GM23338 (cell line): Measurements from ENCODE around the gene GBP7. TPM values are rescaled to one million over a fixed set of nuclear protein-coding genes. Genes with fewer than 3 reads are reported as not detected.

Experiments
- ATAC-seq: fragments of 200-7000 bp; cut with Tn5 transposase; 3 replicates; pipeline ENCODE4 v1.9.1; 2020
- DNase-seq: peaks from one replicate; pipeline ENCODE4 v3.0.0-alpha.2; 2015; ENCODE audit warnings: low spot score
- H2AFZ ChIP-seq: fragments of 200-600 bp; sonication (generic); 2 replicates; pipeline ENCODE4 v1.8.0; 2016; ENCODE audit warnings: antibody characterized with exemption, mild to moderate bottlenecking, moderate library complexity
- H3F3A ChIP-seq: fragments of 200-600 bp; sonication (generic); replicated peaks from 2 replicates; pipeline ENCODE4 v1.8.0; 2017; ENCODE audit warnings: antibody characterized with exemption, mixed run types, low read depth
- H3K27ac ChIP-seq: fragments of 200-600 bp; sonication (generic); 2 replicates; pipeline ENCODE4 v1.6.1; 2016; ENCODE audit warnings: low read depth
- H3K27me3 ChIP-seq: fragments of 200-600 bp; sonication (generic); 2 replicates; pipeline ENCODE4 v1.8.0; 2016; ENCODE audit warnings: mild to moderate bottlenecking, mixed run types, moderate library complexity; ENCODE audit not compliant: insufficient read depth
- H3K36me3 ChIP-seq: fragments of 200-600 bp; sonication (generic); 2 replicates; pipeline ENCODE4 v1.8.0; 2016; ENCODE audit warnings: mild to moderate bottlenecking; ENCODE audit not compliant: insufficient read depth
- H3K4me1 ChIP-seq: fragments of 200-600 bp; sonication (generic); 2 replicates; pipeline ENCODE4 v1.8.0; 2016; ENCODE audit warnings: mild to moderate bottlenecking, moderate library complexity; ENCODE audit not compliant: insufficient read depth
- H3K4me2 ChIP-seq: fragments of 200-600 bp; sonication (generic); 2 replicates; pipeline ENCODE4 v1.7.1; 2017; ENCODE audit warnings: mixed run types
- H3K4me3 ChIP-seq: fragments of 200-600 bp; sonication (generic); 2 replicates; pipeline ENCODE4 v1.6.1; 2016; ENCODE audit warnings: mixed run types
- H3K79me2 ChIP-seq: fragments of 200-600 bp; sonication (generic); replicated peaks from 2 replicates; pipeline ENCODE4 v1.8.0; 2017; ENCODE audit warnings: mild to moderate bottlenecking; ENCODE audit not compliant: insufficient read depth
- H3K9me2 ChIP-seq: fragments of 200-600 bp; sonication (generic); 2 replicates; pipeline ENCODE4 v1.8.0; 2017; ENCODE audit not compliant: insufficient read depth
- H4K20me1 ChIP-seq: fragments of 200-600 bp; sonication (generic); replicated peaks from 2 replicates; pipeline ENCODE4 v1.8.0; 2017; ENCODE audit warnings: mild to moderate bottlenecking; ENCODE audit not compliant: insufficient read depth
- H3K27ac Mint-ChIP-seq: 2 replicates; pipeline ENCODE4 v1.8.0; 2020; ENCODE audit warnings: inconsistent platforms, mild to moderate bottlenecking, moderate library complexity, mixed read lengths
- H3K27me3 Mint-ChIP-seq: 3 replicates; pipeline ENCODE4 v1.8.0; 2022; ENCODE audit warnings: low read depth, mild to moderate bottlenecking, moderate library complexity, mixed read lengths, inconsistent platforms; ENCODE audit not compliant: insufficient read depth, poor library complexity
- H3K36me3 Mint-ChIP-seq: 3 replicates; pipeline ENCODE4 v1.8.0; 2021; ENCODE audit warnings: low read depth, mild to moderate bottlenecking, inconsistent platforms, moderate library complexity, mixed read lengths
- H3K4me1 Mint-ChIP-seq: 3 replicates; pipeline ENCODE4 v1.8.0; 2020; ENCODE audit warnings: mild to moderate bottlenecking, inconsistent platforms, mixed read lengths
- H3K4me3 Mint-ChIP-seq: 3 replicates; pipeline ENCODE4 v1.8.0; 2021; ENCODE audit warnings: moderate library complexity, mild to moderate bottlenecking, inconsistent platforms, mixed read lengths
- H3K9me3 Mint-ChIP-seq: 3 replicates; pipeline ENCODE4 v1.8.0; 2020; ENCODE audit warnings: moderate library complexity, mild to moderate bottlenecking, inconsistent platforms, mixed read lengths
- EZH2 ChIP-seq: fragments of 200-600 bp; sonication (generic); IDR thresholded peaks from one replicate; pipeline ENCODE4 v1.8.0; 2017; ENCODE audit warnings: antibody characterized with exemption, mild to moderate bottlenecking, low read depth; ENCODE audit not compliant: unreplicated experiment
- NANOG ChIP-seq: IDR thresholded peaks from 2 replicates; pipeline ENCODE4 v1.6.1; 2016; ENCODE audit warnings: antibody characterized with exemption, borderline replicate concordance
- ZNF114 ChIP-seq: fragments of 250-450 bp; sonication (Bioruptor Pico); IDR thresholded peaks from 2 replicates; pipeline ENCODE4 v1.5.0; 2020; ENCODE audit warnings: mild to moderate bottlenecking, moderate library complexity
- ZNF331 ChIP-seq: fragments of 250-450 bp; sonication (Bioruptor Pico); IDR thresholded peaks from 2 replicates; pipeline ENCODE4 v1.5.0; 2020; ENCODE audit warnings: low read depth, mild to moderate bottlenecking, moderate library complexity
- polyA plus RNA-seq: library from polyadenylated mRNA; unstranded; fragments of >200 nt; fragmentation: Nextera tagmentation; extraction: Ambion mirVana; gene quantifications from 2 replicates; pipeline ENCODE4 v1.2.1, GENCODE V29; 2016
- total RNA-seq: library from RNA; depleted of rRNA; stranded (reverse); fragments of >200 nt; shearing (Covaris generic); gene quantifications from 2 replicates; pipeline ENCODE4 v1.2.3, GENCODE V29; 2014
- TF ChIP-seq, protein P1 (sequence below): fragments of 250-450 bp; sonication (Bioruptor Pico); IDR thresholded peaks from 2 replicates; pipeline ENCODE4 v1.5.0; 2020; ENCODE audit warnings: mild to moderate bottlenecking, moderate library complexity
- TF ChIP-seq, protein P2 (sequence below): IDR thresholded peaks from one replicate; pipeline ENCODE4 v1.6.1; 2018; ENCODE audit warnings: antibody characterized with exemption; ENCODE audit not compliant: unreplicated experiment
- TF ChIP-seq, protein P3 (sequence below), 2 experiments: fragments of 200-600 bp in 1 of 2; sonication (generic) in 1 of 2; conservative IDR thresholded peaks; 2 replicates each; pipeline versions ENCODE4 v1.5.1 to v1.6.1; 2016 to 2017; ENCODE audit warnings: antibody characterized with exemption in 2 of 2, low read depth in 2 of 2, mild to moderate bottlenecking in 2 of 2, moderate library complexity in 1 of 2
- TF ChIP-seq, protein P4 (sequence below): IDR thresholded peaks from 2 replicates; pipeline ENCODE4 v1.6.1; 2016; ENCODE audit warnings: antibody characterized with exemption

The GBP7 gene
- total and polyA plus RNA-seq, 2 experiments from 2014 or later, result not detected

DNA sequence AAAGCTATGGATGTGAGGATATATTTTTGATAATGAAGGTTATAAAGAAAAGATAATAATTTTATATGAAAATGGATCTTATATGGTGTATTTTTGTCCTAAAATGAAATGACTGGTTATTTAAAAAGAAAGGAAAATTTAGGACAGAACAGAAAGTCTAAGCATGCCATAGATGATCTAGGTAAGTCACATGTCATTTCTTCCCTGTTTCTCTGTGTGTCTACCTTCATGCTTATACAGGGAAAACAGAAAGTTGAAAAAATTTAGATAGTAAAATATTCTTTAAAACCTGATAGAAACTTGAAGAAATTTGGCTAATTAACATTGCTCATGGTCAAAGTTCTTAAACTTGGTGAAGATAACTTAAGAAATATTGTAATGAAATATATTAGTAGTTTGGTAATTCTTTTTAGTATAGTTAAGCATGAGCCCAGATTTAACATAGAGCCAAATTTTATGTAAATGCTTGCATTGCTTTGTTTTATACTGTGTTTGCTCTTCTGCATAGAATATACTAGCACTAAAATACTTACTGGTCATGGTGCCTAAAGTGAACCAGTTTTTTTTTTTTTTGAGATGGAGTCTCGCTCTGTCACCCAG, 35.3 kb upstream of the GBP7 start:
- no peak for TF ChIP-seq EZH2
- no peak for TF ChIP-seq ZNF114 (CRISPR knock-in tag)
- no peak for TF ChIP-seq NANOG
- Histone ChIP-seq H2AFZ (no peak overlapping the region), H3K9me2 (peaks cover 3% of the 10 kb centered on the region; the same call in 1 of the 2 replicates), H3K27me3 (no peaks in the 10 kb centered on the region), H3F3A (no peaks in the 10 kb centered on the region), H4K20me1 (no peaks in the 10 kb centered on the region), H3K4me2 (no peak overlapping the region), H3K4me1 (no peaks in the 10 kb centered on the region), H3K4me3 (no peak overlapping the region), H3K36me3 (0 out of 2 replicates have a peak, but pooled peaks cover 6% of the 10 kb centered on the region), H3K27ac (no peak overlapping the region), H3K79me2 (no peaks in the 10 kb centered on the region)
- Mint-ChIP-seq H3K36me3 (peaks cover 10% of the 10 kb centered on the region; the same call in 2 of the 3 replicates), H3K4me3 (no peak overlapping the region), H3K27ac (no peak overlapping the region), H3K27me3 (no peaks in the 10 kb centered on the region), H3K9me3 (peaks cover 52% of the 10 kb centered on the region), H3K4me1 (no peaks in the 10 kb centered on the region)
- no peak for ATAC-seq
- DNase-seq, result peak; percentile 24

DNA sequence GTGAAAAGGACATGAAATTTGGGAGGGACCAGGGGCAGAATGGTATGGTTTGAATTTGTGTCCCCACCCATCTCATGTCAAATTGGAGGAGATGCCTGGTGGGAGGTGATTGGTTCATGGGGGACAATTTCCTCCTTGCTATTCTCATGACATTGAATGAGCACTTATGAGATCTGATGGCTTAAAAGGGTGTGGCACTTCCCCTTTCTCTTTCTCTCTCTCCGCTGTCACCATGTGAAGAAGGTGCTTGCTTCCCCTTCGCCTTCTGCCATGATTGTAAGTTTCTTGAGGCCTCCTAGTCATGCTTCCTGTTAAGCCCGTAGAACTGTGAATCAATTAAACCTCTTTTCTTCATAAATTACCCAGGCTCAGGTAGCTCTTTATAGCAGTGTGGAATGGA, 30.6 kb upstream of the GBP7 start:
- H3K27me3 Mint-ChIP-seq, result peaks cover 4% of the 10 kb centered on the region
- no peaks in the 10 kb centered on the region for H4K20me1 ChIP-seq
- no peaks in the 10 kb centered on the region for H3F3A ChIP-seq
- no peak overlapping the region for H3K4me3 ChIP-seq
- 0 out of 2 replicates have a peak, but pooled peaks cover 6% of the 10 kb centered on the region for H3K36me3 ChIP-seq
- no peak overlapping the region for H3K27ac Mint-ChIP-seq
- no peaks in the 10 kb centered on the region for H3K79me2 ChIP-seq
- no peaks in the 10 kb centered on the region for H3K27me3 ChIP-seq
- peaks cover 12% of the 10 kb centered on the region for H3K36me3 Mint-ChIP-seq
- H3K9me2 ChIP-seq, result no peaks in the 10 kb centered on the region
- H3K27ac ChIP-seq, result no peak overlapping the region
- no peaks in the 10 kb centered on the region for H3K4me1 Mint-ChIP-seq
- H3K4me3 Mint-ChIP-seq, result no peak overlapping the region
- H3K9me3 Mint-ChIP-seq, result peaks cover 59% of the 10 kb centered on the region
- DNase-seq (no peak), ATAC-seq (no peak)
- H3K4me1 ChIP-seq, result no peaks in the 10 kb centered on the region
- H2AFZ ChIP-seq, result no peak overlapping the region
- H3K4me2 ChIP-seq, result no peak overlapping the region
- TF ChIP-seq, protein P1, sequence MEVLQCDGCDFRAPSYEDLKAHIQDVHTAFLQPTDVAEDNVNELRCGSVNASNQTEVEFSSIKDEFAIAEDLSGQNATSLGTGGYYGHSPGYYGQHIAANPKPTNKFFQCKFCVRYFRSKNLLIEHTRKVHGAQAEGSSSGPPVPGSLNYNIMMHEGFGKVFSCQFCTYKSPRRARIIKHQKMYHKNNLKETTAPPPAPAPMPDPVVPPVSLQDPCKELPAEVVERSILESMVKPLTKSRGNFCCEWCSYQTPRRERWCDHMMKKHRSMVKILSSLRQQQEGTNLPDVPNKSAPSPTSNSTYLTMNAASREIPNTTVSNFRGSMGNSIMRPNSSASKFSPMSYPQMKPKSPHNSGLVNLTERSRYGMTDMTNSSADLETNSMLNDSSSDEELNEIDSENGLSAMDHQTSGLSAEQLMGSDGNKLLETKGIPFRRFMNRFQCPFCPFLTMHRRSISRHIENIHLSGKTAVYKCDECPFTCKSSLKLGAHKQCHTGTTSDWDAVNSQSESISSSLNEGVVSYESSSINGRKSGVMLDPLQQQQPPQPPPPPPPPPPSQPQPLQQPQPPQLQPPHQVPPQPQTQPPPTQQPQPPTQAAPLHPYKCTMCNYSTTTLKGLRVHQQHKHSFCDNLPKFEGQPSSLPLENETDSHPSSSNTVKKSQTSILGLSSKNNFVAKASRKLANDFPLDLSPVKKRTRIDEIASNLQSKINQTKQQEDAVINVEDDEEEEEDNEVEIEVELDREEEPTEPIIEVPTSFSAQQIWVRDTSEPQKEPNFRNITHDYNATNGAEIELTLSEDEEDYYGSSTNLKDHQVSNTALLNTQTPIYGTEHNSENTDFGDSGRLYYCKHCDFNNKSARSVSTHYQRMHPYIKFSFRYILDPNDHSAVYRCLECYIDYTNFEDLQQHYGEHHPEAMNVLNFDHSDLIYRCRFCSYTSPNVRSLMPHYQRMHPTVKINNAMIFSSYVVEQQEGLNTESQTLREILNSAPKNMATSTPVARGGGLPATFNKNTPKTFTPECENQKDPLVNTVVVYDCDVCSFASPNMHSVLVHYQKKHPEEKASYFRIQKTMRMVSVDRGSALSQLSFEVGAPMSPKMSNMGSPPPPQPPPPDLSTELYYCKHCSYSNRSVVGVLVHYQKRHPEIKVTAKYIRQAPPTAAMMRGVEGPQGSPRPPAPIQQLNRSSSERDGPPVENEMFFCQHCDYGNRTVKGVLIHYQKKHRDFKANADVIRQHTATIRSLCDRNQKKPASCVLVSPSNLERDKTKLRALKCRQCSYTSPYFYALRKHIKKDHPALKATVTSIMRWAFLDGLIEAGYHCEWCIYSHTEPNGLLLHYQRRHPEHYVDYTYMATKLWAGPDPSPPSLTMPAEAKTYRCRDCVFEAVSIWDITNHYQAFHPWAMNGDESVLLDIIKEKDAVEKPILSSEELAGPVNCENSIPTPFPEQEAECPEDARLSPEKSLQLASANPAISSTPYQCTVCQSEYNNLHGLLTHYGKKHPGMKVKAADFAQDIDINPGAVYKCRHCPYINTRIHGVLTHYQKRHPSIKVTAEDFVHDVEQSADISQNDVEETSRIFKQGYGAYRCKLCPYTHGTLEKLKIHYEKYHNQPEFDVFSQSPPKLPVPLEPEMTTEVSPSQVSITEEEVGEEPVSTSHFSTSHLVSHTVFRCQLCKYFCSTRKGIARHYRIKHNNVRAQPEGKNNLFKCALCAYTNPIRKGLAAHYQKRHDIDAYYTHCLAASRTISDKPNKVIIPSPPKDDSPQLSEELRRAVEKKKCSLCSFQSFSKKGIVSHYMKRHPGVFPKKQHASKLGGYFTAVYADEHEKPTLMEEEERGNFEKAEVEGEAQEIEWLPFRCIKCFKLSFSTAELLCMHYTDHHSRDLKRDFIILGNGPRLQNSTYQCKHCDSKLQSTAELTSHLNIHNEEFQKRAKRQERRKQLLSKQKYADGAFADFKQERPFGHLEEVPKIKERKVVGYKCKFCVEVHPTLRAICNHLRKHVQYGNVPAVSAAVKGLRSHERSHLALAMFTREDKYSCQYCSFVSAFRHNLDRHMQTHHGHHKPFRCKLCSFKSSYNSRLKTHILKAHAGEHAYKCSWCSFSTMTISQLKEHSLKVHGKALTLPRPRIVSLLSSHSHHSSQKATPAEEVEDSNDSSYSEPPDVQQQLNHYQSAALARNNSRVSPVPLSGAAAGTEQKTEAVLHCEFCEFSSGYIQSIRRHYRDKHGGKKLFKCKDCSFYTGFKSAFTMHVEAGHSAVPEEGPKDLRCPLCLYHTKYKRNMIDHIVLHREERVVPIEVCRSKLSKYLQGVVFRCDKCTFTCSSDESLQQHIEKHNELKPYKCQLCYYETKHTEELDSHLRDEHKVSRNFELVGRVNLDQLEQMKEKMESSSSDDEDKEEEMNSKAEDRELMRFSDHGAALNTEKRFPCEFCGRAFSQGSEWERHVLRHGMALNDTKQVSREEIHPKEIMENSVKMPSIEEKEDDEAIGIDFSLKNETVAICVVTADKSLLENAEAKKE (CRISPR knock-in tag), result no peak
- TF ChIP-seq, protein P2, sequence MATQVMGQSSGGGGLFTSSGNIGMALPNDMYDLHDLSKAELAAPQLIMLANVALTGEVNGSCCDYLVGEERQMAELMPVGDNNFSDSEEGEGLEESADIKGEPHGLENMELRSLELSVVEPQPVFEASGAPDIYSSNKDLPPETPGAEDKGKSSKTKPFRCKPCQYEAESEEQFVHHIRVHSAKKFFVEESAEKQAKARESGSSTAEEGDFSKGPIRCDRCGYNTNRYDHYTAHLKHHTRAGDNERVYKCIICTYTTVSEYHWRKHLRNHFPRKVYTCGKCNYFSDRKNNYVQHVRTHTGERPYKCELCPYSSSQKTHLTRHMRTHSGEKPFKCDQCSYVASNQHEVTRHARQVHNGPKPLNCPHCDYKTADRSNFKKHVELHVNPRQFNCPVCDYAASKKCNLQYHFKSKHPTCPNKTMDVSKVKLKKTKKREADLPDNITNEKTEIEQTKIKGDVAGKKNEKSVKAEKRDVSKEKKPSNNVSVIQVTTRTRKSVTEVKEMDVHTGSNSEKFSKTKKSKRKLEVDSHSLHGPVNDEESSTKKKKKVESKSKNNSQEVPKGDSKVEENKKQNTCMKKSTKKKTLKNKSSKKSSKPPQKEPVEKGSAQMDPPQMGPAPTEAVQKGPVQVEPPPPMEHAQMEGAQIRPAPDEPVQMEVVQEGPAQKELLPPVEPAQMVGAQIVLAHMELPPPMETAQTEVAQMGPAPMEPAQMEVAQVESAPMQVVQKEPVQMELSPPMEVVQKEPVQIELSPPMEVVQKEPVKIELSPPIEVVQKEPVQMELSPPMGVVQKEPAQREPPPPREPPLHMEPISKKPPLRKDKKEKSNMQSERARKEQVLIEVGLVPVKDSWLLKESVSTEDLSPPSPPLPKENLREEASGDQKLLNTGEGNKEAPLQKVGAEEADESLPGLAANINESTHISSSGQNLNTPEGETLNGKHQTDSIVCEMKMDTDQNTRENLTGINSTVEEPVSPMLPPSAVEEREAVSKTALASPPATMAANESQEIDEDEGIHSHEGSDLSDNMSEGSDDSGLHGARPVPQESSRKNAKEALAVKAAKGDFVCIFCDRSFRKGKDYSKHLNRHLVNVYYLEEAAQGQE, result no peak
- TF ChIP-seq EZH2 (no peak), NANOG (no peak), ZNF114 (CRISPR knock-in tag) (no peak), ZNF331 (no peak)
- TF ChIP-seq, protein P3, sequence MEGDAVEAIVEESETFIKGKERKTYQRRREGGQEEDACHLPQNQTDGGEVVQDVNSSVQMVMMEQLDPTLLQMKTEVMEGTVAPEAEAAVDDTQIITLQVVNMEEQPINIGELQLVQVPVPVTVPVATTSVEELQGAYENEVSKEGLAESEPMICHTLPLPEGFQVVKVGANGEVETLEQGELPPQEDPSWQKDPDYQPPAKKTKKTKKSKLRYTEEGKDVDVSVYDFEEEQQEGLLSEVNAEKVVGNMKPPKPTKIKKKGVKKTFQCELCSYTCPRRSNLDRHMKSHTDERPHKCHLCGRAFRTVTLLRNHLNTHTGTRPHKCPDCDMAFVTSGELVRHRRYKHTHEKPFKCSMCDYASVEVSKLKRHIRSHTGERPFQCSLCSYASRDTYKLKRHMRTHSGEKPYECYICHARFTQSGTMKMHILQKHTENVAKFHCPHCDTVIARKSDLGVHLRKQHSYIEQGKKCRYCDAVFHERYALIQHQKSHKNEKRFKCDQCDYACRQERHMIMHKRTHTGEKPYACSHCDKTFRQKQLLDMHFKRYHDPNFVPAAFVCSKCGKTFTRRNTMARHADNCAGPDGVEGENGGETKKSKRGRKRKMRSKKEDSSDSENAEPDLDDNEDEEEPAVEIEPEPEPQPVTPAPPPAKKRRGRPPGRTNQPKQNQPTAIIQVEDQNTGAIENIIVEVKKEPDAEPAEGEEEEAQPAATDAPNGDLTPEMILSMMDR (conservative IDR thresholded peaks at IDR 0.05; ENCODE audit: low read depth in 2 of 2), result no peak
- TF ChIP-seq, protein P4, sequence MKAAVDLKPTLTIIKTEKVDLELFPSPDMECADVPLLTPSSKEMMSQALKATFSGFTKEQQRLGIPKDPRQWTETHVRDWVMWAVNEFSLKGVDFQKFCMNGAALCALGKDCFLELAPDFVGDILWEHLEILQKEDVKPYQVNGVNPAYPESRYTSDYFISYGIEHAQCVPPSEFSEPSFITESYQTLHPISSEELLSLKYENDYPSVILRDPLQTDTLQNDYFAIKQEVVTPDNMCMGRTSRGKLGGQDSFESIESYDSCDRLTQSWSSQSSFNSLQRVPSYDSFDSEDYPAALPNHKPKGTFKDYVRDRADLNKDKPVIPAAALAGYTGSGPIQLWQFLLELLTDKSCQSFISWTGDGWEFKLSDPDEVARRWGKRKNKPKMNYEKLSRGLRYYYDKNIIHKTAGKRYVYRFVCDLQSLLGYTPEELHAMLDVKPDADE, result no peak
